ENCODE measurements around the gene PLEKHA5.
"Not testable (repeated sequence)": the region's sequence is repeated elsewhere in the genome, so short reads cannot be mapped to it uniquely, and the experiment has no call there.

Gene PLEKHA5

GRCh38 chr12:19410211-19410610 is 280.7 kb downstream of the PLEKHA5 start:
- DNase-seq (ENCODE audit: low read depth) = no peak

- no peak for DNase-seq (ENCODE audit: low read depth)
These were observed 281.2 kb downstream of the PLEKHA5 start for GRCh38 chr12:19410629-19411185.

DNA sequence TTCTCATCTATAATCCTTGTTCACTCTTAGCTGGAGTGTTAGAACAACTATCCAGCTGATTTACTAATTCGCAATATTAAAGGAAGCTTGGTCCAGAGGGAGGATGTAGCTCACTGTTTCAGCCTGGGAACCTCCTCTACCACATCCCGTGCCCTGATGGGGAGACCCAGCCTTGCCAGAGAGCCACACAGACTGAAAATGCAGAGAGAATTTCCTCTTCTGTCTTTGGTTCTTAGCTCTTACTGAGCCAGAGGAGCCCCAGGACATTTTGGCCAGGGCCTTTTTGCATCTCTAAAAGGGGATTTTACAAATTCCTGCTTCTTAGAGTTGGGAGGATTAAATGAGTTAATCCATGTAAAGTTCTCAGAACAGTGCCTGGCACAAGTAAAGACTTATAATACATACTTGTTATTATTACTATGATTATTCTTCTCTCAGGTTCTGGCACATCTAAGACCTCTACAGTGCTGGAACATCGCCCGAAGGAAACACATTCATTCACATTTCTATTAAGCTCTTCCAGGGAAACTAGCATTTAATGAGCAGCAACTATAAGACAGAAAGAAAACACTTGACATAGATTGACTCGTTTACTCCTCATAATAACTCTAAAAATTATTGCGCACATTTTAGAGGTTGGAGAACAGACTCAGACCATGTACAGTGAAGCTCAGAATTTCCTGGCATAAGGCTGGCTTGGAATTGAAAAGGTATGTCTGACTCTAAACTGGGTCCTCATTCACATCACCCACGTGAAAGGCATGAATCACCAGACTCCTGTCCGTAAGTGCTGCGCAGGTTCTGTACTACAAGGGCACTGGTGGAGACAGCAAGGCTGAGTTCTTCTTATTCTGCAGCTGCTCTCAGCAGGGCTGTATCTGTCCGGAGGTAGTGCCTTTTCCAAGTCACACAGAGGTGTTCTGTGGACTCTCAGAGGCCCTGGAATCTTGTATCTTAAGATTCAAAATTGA is 282.0 kb downstream of the PLEKHA5 start:
- DNase-seq (ENCODE audit: low read depth) = no peak

GRCh38 chr12:19412844-19413243 is 283.3 kb downstream of the PLEKHA5 start:
- DNase-seq (ENCODE audit: low read depth) = no peak

DNA sequence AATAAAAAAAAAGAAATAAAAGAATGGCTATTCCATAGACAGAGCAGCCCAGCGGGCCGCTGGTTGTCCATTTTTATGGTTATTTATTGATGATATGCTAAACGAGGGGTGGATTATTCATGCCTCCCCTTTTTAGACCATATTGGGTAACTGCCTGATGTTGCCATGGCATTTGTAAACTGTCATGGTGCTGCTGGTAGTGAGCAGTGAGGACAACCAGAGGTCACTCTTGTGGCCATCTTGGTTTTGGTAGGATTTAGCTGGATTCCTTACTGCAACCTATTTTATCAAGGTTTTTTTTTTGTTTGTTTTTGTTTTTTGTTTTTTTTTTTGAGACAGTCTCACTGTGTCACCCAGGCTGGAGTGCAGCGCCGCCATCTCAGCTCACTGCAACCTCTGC is 284.0 kb downstream of the PLEKHA5 start:
- not testable (repeated sequence) for DNase-seq (ENCODE audit: low read depth)

GRCh38 chr12:19415563-19415962 is 286.0 kb downstream of the PLEKHA5 start:
- no peak for DNase-seq (ENCODE audit: low read depth)

GRCh38 chr12:19419086-19419485 is 289.6 kb downstream of the PLEKHA5 start:
- DNase-seq (ENCODE audit: low read depth) = no peak

DNA sequence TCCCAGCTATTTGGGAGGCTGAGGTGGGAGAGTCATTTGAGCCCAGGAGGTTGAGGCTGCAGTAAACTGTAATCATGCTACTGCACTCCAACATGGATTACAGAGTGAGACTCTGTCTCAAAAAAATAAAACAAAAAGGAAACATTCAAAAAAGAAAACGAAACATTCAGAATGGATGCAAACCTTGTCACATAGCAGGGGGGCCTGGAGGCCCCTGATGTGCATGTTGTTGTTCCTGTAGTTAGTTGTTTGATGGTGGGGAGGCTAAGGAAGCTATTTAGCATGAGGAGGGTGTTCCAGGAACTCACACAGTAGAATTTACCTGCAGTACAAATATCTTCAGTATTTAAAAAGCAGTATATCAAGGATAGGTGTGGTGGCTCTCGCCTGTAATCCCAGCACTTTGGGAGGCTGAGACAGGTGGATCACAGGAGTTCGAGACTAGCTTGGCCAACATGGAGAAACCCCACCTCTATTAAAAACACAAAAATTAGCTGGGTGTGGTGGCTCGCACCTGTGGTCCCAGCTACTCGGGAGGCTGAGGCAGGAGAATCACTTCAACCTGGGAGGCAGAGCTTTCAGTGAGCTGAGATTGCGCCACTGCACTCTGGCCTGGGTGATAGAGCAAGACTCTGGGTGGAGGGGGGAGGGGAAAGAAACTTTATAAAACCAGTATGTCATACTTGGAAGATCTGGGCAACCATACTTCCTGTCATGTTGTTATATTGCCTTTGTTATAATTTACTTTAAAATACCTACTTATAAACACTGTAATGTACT is 292.2 kb downstream of the PLEKHA5 start:
- no peak for DNase-seq (ENCODE audit: low read depth)

- DNase-seq (ENCODE audit: low read depth) = no peak
These were observed 293.8 kb downstream of the PLEKHA5 start for GRCh38 chr12:19423166-19423930.
